Amygdala (tissue), 56 donors: ENCODE results near the gene LRRC28.
A peak's percentile ranks its signal among the peaks of the same experiment; 100 is the strongest.
"Not testable (repeated sequence)": the region's sequence is repeated elsewhere in the genome, so short reads cannot be mapped to it uniquely, and the experiment has no call there.

Source experiments
- DNase-seq, 56 donors: peaks; one replicate each; lab custom pipeline; 2025; lab: John Stamatoyannopoulos, UW

Gene LRRC28

DNA sequence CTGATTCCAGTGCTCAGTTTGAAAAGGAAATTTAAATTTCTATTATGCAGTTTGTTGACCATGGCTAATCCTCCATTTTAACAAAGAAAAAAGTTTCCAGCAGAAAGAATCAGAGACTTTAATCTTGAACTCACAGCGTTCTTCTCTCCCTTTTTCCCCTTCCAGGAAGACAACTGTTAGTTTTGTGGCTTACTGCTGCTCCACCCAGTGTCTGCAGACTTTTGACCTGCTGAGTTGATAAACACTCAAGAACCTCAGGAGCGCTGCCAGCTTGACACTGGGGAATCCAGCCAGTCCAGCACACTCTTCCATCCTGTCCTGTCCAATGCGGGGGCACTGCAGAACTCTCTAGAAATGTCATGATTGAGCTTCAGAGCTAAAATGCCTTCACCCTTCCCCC, 134.6 kb downstream of the LRRC28 start:
- DNase-seq: no peak

GRCh38 chr15:99386391-99386790, 135.1 kb downstream of the LRRC28 start:
- DNase-seq: no peak

DNA sequence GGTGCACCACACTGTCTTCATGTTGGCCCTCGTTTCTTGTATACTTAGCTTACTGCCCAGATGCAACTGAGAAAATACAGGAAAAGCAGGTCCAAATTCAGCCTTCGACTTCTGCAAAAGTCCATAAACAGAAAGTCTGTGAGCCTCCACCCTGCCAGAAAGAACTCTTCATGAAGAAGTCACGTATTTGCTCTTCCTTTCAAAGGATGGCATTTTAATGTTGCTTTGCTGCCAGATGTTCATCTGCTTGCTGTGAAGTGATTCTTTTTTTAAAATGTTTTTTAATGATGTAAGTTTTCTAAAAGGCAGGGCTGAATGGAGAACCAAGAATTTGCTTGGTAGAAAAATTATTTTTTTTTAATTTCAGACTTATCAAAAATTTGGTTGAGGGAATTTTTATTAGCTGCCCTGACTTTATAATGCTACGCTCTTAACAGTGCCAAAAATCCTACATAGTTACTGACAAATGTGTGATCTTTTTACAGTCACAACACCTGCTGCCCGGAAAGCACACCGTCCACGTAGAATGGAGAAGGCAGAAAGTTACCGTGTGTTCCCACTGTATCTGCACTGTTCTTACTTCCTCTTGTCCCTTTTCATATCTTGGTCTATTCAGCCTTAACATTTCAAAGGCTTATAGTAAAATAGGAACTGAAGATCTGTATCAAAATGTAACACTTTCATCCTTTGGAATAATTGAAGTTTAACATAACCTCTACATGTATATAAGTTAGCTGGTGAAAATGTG, 136.3 kb downstream of the LRRC28 start:
- no peak for DNase-seq

DNA sequence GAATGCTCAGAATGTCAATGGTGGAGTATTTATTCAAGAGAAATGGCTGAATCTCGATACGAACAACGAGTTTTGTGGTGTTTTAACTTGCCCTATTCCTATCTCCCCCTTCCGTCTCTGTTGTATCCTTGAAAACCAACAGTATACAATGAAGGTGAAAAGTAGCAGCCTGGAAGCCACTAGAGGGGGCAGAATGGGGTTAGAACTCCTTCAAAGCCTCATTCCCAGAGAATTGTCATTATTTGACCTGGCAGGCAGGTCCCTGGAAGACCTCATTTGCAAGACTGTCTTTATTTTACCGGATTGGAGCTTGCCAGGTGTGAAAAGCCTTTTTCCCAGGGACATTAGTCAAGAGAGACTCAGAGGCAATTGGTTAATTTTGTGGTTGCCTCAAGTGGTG, 139.4 kb downstream of the LRRC28 start:
- no peak for DNase-seq

DNA sequence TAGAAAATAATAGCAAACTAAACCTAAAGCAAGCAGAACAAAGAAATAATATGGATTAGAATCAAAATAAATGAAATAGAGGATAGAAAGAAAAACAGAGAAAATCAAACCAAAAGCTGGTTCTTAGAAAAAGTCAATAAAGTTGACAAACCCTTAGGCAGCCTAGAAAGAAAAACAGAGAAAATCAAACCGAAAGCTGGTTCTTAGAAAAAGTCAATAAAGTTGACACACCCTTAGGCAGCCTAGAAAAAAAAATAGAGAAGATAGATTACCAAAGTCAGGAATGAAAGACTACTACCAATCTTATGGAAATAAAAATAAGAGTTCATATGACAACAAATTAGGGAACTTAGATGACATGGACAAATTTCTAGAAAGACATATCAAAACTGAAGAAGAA, 142.4 kb downstream of the LRRC28 start:
- DNase-seq: no peak

GRCh38 chr15:99396375-99396774, 145.1 kb downstream of the LRRC28 start:
- no peak for DNase-seq

DNA sequence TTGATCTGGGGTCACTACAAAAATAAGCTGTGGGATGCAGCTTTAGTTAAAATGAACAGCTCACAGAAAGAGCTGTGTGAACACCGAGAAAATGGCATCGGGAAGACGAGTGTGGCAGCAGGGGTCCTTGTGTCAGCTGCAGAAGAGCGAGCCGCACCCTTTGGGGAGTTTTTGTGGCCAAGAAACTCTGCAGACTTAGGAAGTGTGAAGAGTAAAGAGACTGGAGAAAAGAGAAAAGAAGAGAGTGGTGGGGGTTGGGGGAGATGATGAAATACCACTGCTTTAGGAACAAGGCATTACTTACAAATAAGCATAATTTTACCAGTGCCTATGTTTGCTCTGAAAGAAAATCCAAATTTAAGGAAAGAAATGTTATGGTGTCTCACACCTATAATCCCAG, 147.8 kb downstream of the LRRC28 start:
- no peak for DNase-seq

DNA sequence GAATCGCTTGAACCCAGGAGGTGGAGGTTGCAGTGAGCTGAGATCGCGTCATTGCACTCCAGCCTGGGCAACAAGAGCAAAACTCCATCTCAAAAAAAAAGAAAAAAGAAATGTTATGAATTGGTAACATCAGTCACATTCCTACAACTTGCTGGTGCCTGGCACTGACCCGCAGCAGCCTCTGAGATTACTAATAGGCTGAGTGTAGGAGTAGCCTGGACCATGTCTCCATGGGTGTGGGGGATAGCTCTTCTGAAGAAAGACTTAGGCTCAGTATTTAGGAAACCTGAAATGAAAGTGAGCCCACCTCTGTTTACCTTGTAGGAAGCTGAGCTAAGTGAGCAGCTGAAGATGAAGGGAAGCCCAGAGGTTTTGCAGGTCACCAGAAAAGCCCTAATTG, 148.3 kb downstream of the LRRC28 start:
- DNase-seq: no peak

GRCh38 chr15:99401216-99401615, 149.9 kb downstream of the LRRC28 start:
- not testable (repeated sequence) for DNase-seq

DNA sequence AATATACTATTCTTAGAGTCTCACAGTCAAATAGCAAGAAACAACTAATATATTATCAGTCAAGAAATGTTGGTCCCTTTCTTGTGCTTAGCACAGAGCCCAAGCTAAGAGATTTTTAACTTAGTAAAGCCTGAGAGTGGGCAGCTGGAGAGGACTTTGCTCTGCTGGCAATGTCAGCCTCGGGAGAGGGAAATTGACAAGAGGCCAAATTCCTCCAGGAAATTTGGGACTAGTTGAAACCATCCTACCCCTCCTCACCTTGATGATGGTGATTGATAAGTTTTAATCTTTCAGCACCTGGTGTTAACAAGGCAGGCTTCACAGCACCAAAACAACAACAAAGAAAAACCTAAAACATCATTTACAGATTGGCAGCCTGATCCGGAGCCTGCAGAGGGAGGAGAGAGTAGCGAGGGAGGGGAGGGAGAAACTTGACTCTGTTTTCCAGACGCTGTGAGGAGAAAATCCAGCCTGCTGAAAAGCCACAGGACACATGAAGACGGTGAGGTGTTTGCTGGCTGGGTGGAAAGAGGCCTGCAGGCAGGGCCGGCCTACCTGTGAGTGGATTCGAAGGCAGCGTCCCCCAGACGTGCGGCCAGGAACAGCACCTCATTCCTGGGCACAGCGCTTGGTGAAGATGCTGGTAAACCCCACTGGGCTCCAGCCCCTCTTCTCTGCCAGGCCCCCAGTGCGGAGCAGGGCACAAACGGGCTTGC, 150.9 kb downstream of the LRRC28 start:
- DNase-seq: no peak

DNA sequence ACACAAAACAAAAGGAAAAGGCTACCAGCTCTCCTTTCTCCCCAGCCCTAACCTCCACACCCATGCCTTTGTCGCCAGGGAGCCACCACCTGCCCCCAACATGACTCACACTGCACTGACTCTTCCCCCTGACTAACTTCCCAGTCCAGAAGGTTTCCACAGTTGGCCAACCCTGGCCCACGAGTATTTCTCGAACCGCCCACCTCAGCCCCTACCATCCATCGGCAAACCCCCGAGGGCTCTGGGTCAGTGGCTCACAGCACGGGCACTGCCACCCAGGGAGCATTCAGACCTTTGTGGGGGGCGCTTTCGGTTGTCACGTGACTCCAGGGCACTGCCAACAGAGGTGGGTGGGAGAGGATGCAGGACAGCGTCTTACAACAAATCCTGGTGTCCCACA, 152.3 kb downstream of the LRRC28 start:
- DNase-seq: no peak

- no peak for DNase-seq
Measured at GRCh38 chr15:99404454-99404853, 153.2 kb downstream of the LRRC28 start.

DNA sequence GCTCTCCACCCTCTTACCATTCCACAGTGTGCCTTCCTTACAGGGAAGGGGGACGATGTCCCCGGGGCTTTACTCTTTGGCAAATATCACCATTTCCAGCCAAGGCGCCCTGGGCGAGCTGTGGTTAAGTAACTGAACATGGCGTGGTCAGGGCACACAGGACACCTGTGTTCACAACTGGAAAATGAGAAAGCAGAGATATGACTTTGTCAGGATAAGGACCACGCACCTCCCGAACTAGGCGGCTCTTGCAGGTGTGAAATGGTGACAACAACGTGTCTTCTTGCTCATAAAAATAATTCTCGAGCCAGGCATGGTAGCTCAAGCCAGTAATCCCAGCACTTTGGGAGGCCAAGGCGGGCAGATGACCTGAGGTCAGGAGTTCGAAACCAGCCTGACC, 154.8 kb downstream of the LRRC28 start:
- no peak for DNase-seq

GRCh38 chr15:99406716-99407487, 155.6 kb downstream of the LRRC28 start:
- no peak for DNase-seq

DNA sequence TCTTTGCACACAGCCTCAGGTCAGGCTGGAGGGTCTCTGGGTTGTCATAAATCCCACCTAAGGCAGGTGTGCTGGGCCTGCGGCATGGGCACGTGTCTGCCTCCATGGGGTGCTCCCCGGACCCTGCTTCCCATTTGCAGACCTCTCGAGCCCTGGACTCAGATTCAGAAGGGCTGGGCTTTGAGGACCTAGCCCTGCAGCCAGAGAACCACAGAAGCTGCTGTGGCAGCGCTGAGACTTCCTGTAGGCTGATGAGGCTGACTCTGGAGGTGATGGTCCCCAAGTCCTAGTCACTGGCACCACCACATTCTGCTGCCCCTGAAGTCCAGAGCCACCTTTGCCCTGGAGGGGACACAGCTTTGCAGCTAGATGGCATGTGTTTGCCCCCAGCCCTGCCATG, 156.4 kb downstream of the LRRC28 start:
- DNase-seq: no peak

DNA sequence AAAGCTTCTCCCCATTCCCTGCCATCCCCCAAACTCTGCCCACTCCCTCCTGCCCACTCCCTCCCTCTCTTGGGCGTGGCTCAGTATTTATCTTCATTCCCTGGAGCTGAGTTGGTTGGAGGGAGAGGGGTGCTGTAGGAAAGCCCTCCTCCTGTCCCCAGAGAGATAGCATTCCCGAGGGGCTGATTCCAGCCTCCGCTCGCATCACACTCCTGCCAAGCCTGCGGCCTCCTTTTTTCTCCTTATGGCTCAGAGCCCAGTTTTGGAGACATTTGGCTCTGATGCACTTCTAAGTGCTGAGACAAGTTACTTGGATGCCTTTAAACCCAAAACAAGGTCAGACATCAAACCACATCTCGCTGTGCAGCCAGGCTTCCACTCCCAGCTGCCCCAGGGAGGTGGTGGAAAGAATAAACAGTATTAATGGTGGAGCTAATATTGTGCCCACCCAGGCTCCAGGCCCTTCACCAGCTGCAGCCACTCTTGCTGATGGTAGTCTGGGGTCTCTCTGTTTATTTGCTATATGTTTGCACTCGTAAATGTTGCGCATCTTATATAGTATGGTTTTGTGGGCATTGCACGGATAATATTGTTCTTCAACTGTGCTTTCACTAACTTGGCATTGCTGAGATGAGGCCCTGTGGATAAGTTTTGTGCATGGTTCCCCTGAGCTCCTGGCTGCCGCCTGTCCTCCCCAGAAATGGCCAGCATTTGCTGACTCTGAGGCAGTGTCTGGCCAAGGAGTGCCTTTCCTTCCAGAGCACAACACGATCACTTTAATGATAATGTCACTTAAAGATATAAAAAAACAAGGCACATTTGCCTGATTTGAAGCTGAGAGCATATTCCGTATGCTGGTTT, 157.2 kb downstream of the LRRC28 start:
- peak in 2 of 56 donors; percentile 27 to 42 for DNase-seq

DNA sequence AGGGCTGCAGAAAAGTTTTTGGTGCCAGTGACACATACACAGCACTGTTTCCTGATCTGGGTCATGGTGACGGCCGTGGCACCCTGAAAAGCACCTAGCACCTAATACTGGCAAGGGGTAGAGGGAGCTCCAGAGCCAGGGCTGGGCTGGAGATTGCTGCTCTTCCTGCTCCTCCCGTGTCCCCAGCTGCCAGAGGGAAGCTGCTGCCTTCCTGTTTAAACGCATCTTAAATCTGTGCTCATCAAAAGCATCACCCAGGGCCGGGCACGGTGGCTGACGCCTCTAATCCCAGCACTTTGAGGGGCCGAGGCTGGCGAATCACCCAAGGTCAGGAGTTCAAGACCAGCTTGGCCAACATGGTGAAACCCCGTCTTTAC, 157.8 kb downstream of the LRRC28 start:
- DNase-seq: peak in 16 of 56 donors; percentile 23 to 53 (median 36)

- DNase-seq: no peak
Measured at GRCh38 chr15:99409560-99409959, 158.3 kb downstream of the LRRC28 start.

- DNase-seq: no peak
Measured at GRCh38 chr15:99410477-99410876, 159.2 kb downstream of the LRRC28 start.

DNA sequence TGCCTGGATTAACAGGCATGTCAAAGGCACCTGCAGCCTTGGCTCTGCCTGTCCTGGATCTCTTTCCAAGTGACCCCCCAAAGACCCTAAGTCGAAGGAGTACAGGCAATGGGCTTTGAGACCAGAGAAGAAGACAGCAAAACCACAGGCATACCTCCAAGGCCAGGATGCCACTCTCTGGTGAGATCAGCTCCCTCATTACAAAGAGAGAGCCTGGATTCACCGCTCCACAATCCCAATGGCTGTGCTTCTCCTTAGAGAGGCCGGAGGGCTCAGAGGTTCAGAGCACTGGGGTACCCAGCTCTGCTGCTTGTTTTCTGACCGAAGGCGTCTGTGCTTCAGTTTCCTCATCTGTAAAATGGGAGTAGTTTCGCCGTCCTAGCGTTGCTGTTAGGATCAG, 160.0 kb downstream of the LRRC28 start:
- DNase-seq: no peak

DNA sequence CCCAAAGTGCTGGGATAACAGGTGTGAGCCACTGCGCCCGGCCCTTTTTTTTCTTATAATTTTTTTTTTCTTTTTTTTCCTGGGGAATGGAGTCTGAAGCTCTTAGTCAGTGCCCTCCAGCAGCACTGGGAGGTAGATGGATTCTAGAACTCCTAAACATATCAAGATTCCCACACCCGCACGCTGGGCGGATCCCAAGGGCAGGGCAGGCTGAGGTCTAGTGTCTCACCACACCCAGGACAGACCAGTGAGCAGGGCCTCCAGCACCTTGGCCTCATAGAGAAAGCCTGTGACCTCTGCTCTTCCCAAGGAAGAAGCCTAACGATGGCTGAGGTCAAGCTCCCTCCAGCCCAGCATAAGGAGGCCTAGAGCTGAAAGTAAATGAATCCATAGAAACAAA, 160.8 kb downstream of the LRRC28 start:
- DNase-seq: no peak
